Neural cell (in vitro differentiated cells): ENCODE results near the gene GSTA1.

Source experiments
- CTCF ChIP-seq: fragments of 450-650 bp; IDR thresholded peaks from 2 replicates; pipeline ENCODE4 v1.5.1; 2014; ENCODE audit warnings: antibody characterized with exemption, mild to moderate bottlenecking, moderate library complexity; ENCODE audit not compliant: poor library complexity, severe bottlenecking
- EP300 ChIP-seq: fragments of 450-650 bp; conservative IDR thresholded peaks from 2 replicates; pipeline ENCODE4 v1.6.1; 2014; ENCODE audit warnings: antibody characterized with exemption, mild to moderate bottlenecking, moderate library complexity; ENCODE audit not compliant: poor library complexity, severe bottlenecking
- EZH2 ChIP-seq: fragments of 200-600, 300-800 bp; shearing (Covaris generic), sonication (generic); IDR thresholded peaks from 2 replicates; pipeline ENCODE4 v1.6.1; 2014; ENCODE audit warnings: antibody characterized with exemption, low read length, borderline replicate concordance, mild to moderate bottlenecking; ENCODE audit not compliant: insufficient read depth, poor library complexity, severe bottlenecking
- POLR2AphosphoS5 ChIP-seq: IDR thresholded peaks from 2 replicates; pipeline ENCODE4 v1.6.1; 2012
- RAD21 ChIP-seq: fragments of 450-650 bp; conservative IDR thresholded peaks from 2 replicates; pipeline ENCODE4 v1.6.1; 2014; ENCODE audit warnings: antibody characterized with exemption, mild to moderate bottlenecking, moderate library complexity
- REST ChIP-seq: IDR thresholded peaks from 2 replicates; pipeline ENCODE4 v1.6.1; 2012; ENCODE audit warnings: borderline replicate concordance

- TF ChIP-seq POLR2AphosphoS5 (no peak), CTCF (peak; percentile 51), REST (no peak), EZH2 (no peak), EP300 (no peak), RAD21 (no peak)
These were observed 35.8 kb upstream of the GSTA1 start for GRCh38 chr6:52839124-52840055.
